Mucosa of rectum (tissue), 2 donors: ENCODE measurements around the gene MPP1.
A peak's percentile ranks its signal among the peaks of the same experiment; 100 is the strongest.

Experiments
- H3K27ac ChIP-seq, 2 donors: one replicate each; pipeline ENCODE4 v1.7.0; 2013; ENCODE audit warnings: inconsistent platforms in 2 of 2, low read depth in 2 of 2, low read length in 2 of 2
- H3K27me3 ChIP-seq, 2 donors: one replicate each; pipeline ENCODE4 v1.7.0; 2013; ENCODE audit warnings: low read length in 2 of 2; ENCODE audit not compliant: control insufficient read depth in 2 of 2, insufficient read depth in 2 of 2
- H3K36me3 ChIP-seq, 2 donors: one replicate each; pipeline ENCODE4 v1.7.0; 2013; ENCODE audit warnings: low read length in 2 of 2; ENCODE audit not compliant: control insufficient read depth in 2 of 2, insufficient read depth in 2 of 2
- H3K4me1 ChIP-seq, 2 donors: one replicate each; pipeline ENCODE4 v1.7.0; 2013; ENCODE audit warnings: low read length in 2 of 2, mild to moderate bottlenecking in 1 of 2; ENCODE audit not compliant: control insufficient read depth in 2 of 2, insufficient read depth in 2 of 2
- H3K4me3 ChIP-seq, 2 donors: one replicate each; pipeline ENCODE4 v1.7.0; 2013; ENCODE audit warnings: low read length in 2 of 2
- H3K9ac ChIP-seq, 2 donors: one replicate each; pipeline ENCODE4 v1.7.0; 2013; ENCODE audit warnings: low read length in 2 of 2, low read depth in 1 of 2, mild to moderate bottlenecking in 1 of 2
- H3K9me3 ChIP-seq, 2 donors: one replicate each; pipeline ENCODE4 v1.7.0; 2013; ENCODE audit warnings: low read length in 2 of 2; ENCODE audit not compliant: control insufficient read depth in 2 of 2
- donor health status: healthy.
- donor health status: Normal muscosa, but diverticular disease.

The MPP1 gene

GRCh38 chrX:154799556-154800348, 5.5 kb downstream of the MPP1 start:
- peak overlapping the region; percentile 41 to 58 for H3K27ac ChIP-seq
- peaks cover 13 to 18% of the 10 kb centered on the region in 2 donors for H3K4me1 ChIP-seq
- no peaks in the 10 kb centered on the region for H3K36me3 ChIP-seq
- H3K9ac ChIP-seq: no peak overlapping the region
- H3K27me3 ChIP-seq: peaks cover 0 to 2% of the 10 kb centered on the region in 2 donors
- no peaks in the 10 kb centered on the region for H3K9me3 ChIP-seq
- no peak overlapping the region for H3K4me3 ChIP-seq

GRCh38 chrX:154797006-154797405, 8.3 kb downstream of the MPP1 start:
- Histone ChIP-seq H3K9me3 (no peaks in the 10 kb centered on the region), H3K36me3 (no peaks in the 10 kb centered on the region), H3K27ac (no peak overlapping the region), H3K4me1 (peaks cover 10 to 18% of the 10 kb centered on the region in 2 donors), H3K4me3 (no peak overlapping the region), H3K9ac (no peak overlapping the region), H3K27me3 (peaks cover 0 to under 1% of the 10 kb centered on the region in 2 donors)

- Histone ChIP-seq H3K4me3 (no peak overlapping the region), H3K36me3 (no peaks in the 10 kb centered on the region), H3K9ac (no peak overlapping the region), H3K27ac (no peak overlapping the region), H3K27me3 (no peaks in the 10 kb centered on the region), H3K9me3 (no peaks in the 10 kb centered on the region), H3K4me1 (peaks cover 6 to 7% of the 10 kb centered on the region in 2 donors)
Measured at GRCh38 chrX:154795016-154795415, 10.3 kb downstream of the MPP1 start.

GRCh38 chrX:154793084-154793795, 12.0 kb downstream of the MPP1 start:
- H3K4me1 ChIP-seq: no peaks in the 10 kb centered on the region
- no peaks in the 10 kb centered on the region for H3K27me3 ChIP-seq
- H3K4me3 ChIP-seq: no peak overlapping the region
- H3K27ac ChIP-seq: no peak overlapping the region
- H3K9ac ChIP-seq: no peak overlapping the region
- H3K36me3 ChIP-seq: no peaks in the 10 kb centered on the region
- no peaks in the 10 kb centered on the region for H3K9me3 ChIP-seq

GRCh38 chrX:154791939-154792338, 13.3 kb downstream of the MPP1 start:
- Histone ChIP-seq H3K27me3 (no peaks in the 10 kb centered on the region), H3K4me1 (no peaks in the 10 kb centered on the region), H3K36me3 (no peaks in the 10 kb centered on the region), H3K9me3 (no peaks in the 10 kb centered on the region), H3K4me3 (no peak overlapping the region), H3K27ac (no peak overlapping the region), H3K9ac (no peak overlapping the region)

GRCh38 chrX:154791467-154791866, 13.8 kb downstream of the MPP1 start:
- H3K4me1 ChIP-seq: no peaks in the 10 kb centered on the region
- no peaks in the 10 kb centered on the region for H3K27me3 ChIP-seq
- no peak overlapping the region for H3K27ac ChIP-seq
- H3K4me3 ChIP-seq: no peak overlapping the region
- no peak overlapping the region for H3K9ac ChIP-seq
- H3K9me3 ChIP-seq: no peaks in the 10 kb centered on the region
- H3K36me3 ChIP-seq: no peaks in the 10 kb centered on the region

GRCh38 chrX:154785716-154786115, 19.6 kb downstream of the MPP1 start:
- Histone ChIP-seq H3K4me1 (no peaks in the 10 kb centered on the region), H3K9me3 (no peaks in the 10 kb centered on the region), H3K9ac (no peak overlapping the region), H3K27me3 (no peaks in the 10 kb centered on the region), H3K27ac (no peak overlapping the region), H3K36me3 (peaks cover 0 to 2% of the 10 kb centered on the region in 2 donors), H3K4me3 (no peak overlapping the region)

GRCh38 chrX:154784149-154784995, 20.9 kb downstream of the MPP1 start:
- Histone ChIP-seq H3K4me1 (no peaks in the 10 kb centered on the region), H3K27me3 (no peaks in the 10 kb centered on the region), H3K36me3 (peaks cover 0 to 4% of the 10 kb centered on the region in 2 donors), H3K9me3 (no peaks in the 10 kb centered on the region), H3K27ac (no peak overlapping the region), H3K4me3 (no peak overlapping the region), H3K9ac (no peak overlapping the region)

- no peak overlapping the region for H3K27ac ChIP-seq
- no peak overlapping the region for H3K9ac ChIP-seq
- no peaks in the 10 kb centered on the region for H3K27me3 ChIP-seq
- no peak overlapping the region for H3K4me3 ChIP-seq
- no peaks in the 10 kb centered on the region for H3K9me3 ChIP-seq
- peaks cover 10 to 14% of the 10 kb centered on the region in 2 donors for H3K36me3 ChIP-seq
- H3K4me1 ChIP-seq: no peaks in the 10 kb centered on the region
Measured at GRCh38 chrX:154780968-154781367, 24.3 kb downstream of the MPP1 start.

GRCh38 chrX:154779261-154779660, 26.0 kb downstream of the MPP1 start:
- Histone ChIP-seq H3K4me3 (no peak overlapping the region), H3K36me3 (peaks cover 23 to 31% of the 10 kb centered on the region in 2 donors), H3K27me3 (no peaks in the 10 kb centered on the region)

More at GRCh38 chrX:154779261-154779660, 26.0 kb downstream of the MPP1 start:
- Histone ChIP-seq H3K4me1 (no peaks in the 10 kb centered on the region), H3K9me3 (no peaks in the 10 kb centered on the region), H3K27ac (no peak overlapping the region), H3K9ac (no peak overlapping the region)
